Mesendoderm (in vitro differentiated cells): Measurements from ENCODE around the gene KATNAL2.
"Not testable (repeated sequence)": the region's sequence is repeated elsewhere in the genome, so short reads cannot be mapped to it uniquely, and the experiment has no call there.

ENCODE experiments used
- DNase-seq: peaks from one replicate; pipeline ENCODE4 v3.0.0; 2013
- H2AK5ac ChIP-seq: 2 replicates; pipeline ENCODE4 v1.6.1; 2013; ENCODE audit warnings: low read length, inconsistent platforms
- H2BK120ac ChIP-seq: 2 replicates; pipeline ENCODE4 v1.6.1; 2013; ENCODE audit warnings: low read depth, mild to moderate bottlenecking, low read length, moderate library complexity, mixed read lengths
- H2BK15ac ChIP-seq: replicated peaks from 2 replicates; pipeline ENCODE4 v1.6.1; 2013; ENCODE audit warnings: low read depth, mild to moderate bottlenecking, moderate library complexity
- H2BK5ac ChIP-seq: 2 replicates; pipeline ENCODE4 v1.6.1; 2013; ENCODE audit warnings: low read length, inconsistent platforms
- H3K18ac ChIP-seq: 2 replicates; pipeline ENCODE4 v1.6.1; 2013; ENCODE audit warnings: mild to moderate bottlenecking, low read length, mixed read lengths
- H3K23ac ChIP-seq: one replicate; pipeline ENCODE4 v1.6.1; 2013; ENCODE audit warnings: low read length
- H3K27ac ChIP-seq: 2 replicates; pipeline ENCODE4 v1.5.1; 2013; ENCODE audit warnings: low read depth, mild to moderate bottlenecking, inconsistent platforms, low read length, moderate library complexity
- H3K27me3 ChIP-seq: 2 replicates; pipeline ENCODE4 v1.6.1; 2013; ENCODE audit warnings: low read length, control low read depth, mild to moderate bottlenecking, inconsistent platforms; ENCODE audit not compliant: insufficient read depth, poor library complexity
- H3K36me3 ChIP-seq: 2 replicates; pipeline ENCODE4 v1.6.1; 2013; ENCODE audit warnings: low read length, inconsistent platforms; ENCODE audit not compliant: control insufficient read depth, insufficient read depth
- H3K4ac ChIP-seq: one replicate; pipeline ENCODE4 v1.6.1; 2013; ENCODE audit warnings: low read depth, mild to moderate bottlenecking, low read length, moderate library complexity
- H3K4me1 ChIP-seq: 2 replicates; pipeline ENCODE4 v1.6.1; 2013; ENCODE audit warnings: low read depth, low read length, inconsistent platforms; ENCODE audit not compliant: control insufficient read depth
- H3K4me2 ChIP-seq: 2 replicates; pipeline ENCODE4 v1.6.1; 2013; ENCODE audit warnings: low read length
- H3K4me3 ChIP-seq: 2 replicates; pipeline ENCODE4 v1.5.1; 2013; ENCODE audit warnings: mild to moderate bottlenecking, low read length
- H3K56ac ChIP-seq: one replicate; pipeline ENCODE4 v1.6.1; 2013; ENCODE audit warnings: low read length
- H3K79me1 ChIP-seq: 2 replicates; pipeline ENCODE4 v1.6.1; 2013; ENCODE audit warnings: low read length, inconsistent platforms
- H3K79me2 ChIP-seq: 2 replicates; pipeline ENCODE4 v1.6.1; 2013; ENCODE audit warnings: mild to moderate bottlenecking, low read length; ENCODE audit not compliant: control insufficient read depth, insufficient read depth
- H3K9ac ChIP-seq: 2 replicates; pipeline ENCODE4 v1.6.1; 2013; ENCODE audit warnings: low read length, inconsistent platforms
- H4K5ac ChIP-seq: one replicate; pipeline ENCODE4 v1.6.1; 2013; ENCODE audit warnings: low read length
- H4K8ac ChIP-seq: one replicate; pipeline ENCODE4 v1.6.1; 2013; ENCODE audit warnings: low read depth, mild to moderate bottlenecking, control low read depth, low read length, moderate library complexity
- WGBS: extraction: QIAGEN DNeasy Blood & Tissue Kit; methylation state at CpG from one replicate; pipeline ENCODE4 v1.1.7; 2013; ENCODE audit warnings: low lambda C conversion rate, missing lambda C conversion rate; ENCODE audit not compliant: insufficient coverage; ENCODE audit errors: extremely low coverage; 5-methylcytosine and 5-hydroxymethylcytosine counted together

The KATNAL2 gene

DNA sequence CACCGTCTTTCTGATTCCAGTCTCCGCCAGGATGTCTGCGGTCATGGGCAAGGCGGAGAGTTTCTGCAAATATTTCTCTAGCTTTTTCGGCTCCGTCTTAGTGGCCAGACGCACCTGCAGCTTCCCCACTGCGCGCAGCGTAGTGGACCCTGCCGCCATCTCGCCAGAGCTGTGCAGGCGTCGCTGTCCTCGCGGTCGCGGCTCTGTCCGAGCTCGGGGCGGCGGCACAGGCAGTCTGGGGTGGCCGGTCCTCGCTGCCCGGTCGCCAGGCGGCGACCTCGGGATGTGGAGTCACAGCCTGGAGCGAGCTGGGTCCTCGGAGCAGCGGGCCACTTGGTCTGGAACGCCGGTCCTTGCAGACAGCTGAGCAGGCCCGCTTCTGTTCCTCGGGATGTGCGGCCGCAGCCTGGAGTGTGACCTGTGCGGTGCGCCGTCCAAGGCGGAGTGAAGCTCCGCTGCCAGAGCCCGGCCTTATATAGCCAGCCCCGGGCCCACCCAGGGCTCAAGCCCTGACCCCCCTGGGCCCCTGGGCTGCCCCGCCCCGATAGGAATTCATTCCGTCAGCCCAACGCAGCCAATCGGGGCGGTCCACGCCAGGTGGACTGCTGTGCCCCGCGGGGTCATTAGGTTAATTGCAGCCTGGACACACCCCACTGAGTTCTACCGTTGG is 112.4 kb downstream of the KATNAL2 start:
- not testable (repeated sequence) for H3K36me3 ChIP-seq, H3K4ac ChIP-seq, H2BK15ac ChIP-seq, H3K56ac ChIP-seq, H3K4me3 ChIP-seq, H3K79me2 ChIP-seq, H2AK5ac ChIP-seq, H2BK5ac ChIP-seq, H3K79me1 ChIP-seq, H3K18ac ChIP-seq, H3K27me3 ChIP-seq, H4K8ac ChIP-seq, H3K9ac ChIP-seq, H2BK120ac ChIP-seq, DNase-seq, H3K4me2 ChIP-seq, H3K23ac ChIP-seq, H4K5ac ChIP-seq, H3K27ac ChIP-seq, H3K4me1 ChIP-seq
- WGBS, result no CpG with 5 or more reads among the region's 55 CpGs

GRCh38 chr18:47030887-47031286 is 113.5 kb downstream of the KATNAL2 start:
- H4K8ac ChIP-seq, H3K23ac ChIP-seq, H3K9ac ChIP-seq, H3K4me3 ChIP-seq, H3K4me1 ChIP-seq, H3K18ac ChIP-seq, DNase-seq, H2BK5ac ChIP-seq, H2BK15ac ChIP-seq, H3K56ac ChIP-seq, H2BK120ac ChIP-seq, H3K27ac ChIP-seq, H3K27me3 ChIP-seq, H3K4me2 ChIP-seq, H3K36me3 ChIP-seq, H3K79me2 ChIP-seq, H2AK5ac ChIP-seq, H3K79me1 ChIP-seq, H3K4ac ChIP-seq, H4K5ac ChIP-seq: not testable (repeated sequence)
- WGBS, result no CpG with 5 or more reads among the region's 12 CpGs

DNA sequence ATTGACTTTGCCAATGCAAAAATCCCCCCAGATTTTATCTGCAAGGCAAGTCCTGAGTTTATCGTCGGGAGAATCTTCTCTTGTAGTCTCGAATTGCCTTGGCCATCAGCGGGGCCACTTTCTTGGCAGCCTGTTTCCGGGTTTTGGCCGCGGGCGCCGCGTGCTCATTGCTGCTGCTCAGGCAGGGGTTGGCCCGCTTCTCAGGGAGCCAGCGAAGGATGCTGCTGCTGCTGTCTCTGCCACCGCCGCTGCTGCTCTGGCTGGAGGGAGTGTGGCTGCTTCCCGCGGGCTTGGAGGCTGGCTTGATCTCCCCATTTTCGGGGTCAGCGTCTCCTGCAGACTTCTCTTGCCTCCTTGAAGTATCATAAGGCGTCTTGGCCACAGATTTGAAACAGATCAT is 115.5 kb downstream of the KATNAL2 start:
- no peak overlapping the region for H3K4me2 ChIP-seq
- no peak overlapping the region for H3K9ac ChIP-seq
- H3K18ac ChIP-seq, result no peak overlapping the region
- H2BK120ac ChIP-seq, result no peak overlapping the region
- DNase-seq, result no peak
- H3K56ac ChIP-seq, result no peak overlapping the region
- no peaks in the 10 kb centered on the region for H3K27me3 ChIP-seq
- no peaks in the 10 kb centered on the region for H3K79me1 ChIP-seq
- no CpG with 5 or more reads among the region's 19 CpGs for WGBS
- no peak overlapping the region for H2BK15ac ChIP-seq
- no peaks in the 10 kb centered on the region for H3K36me3 ChIP-seq
- no peak overlapping the region for H3K4me3 ChIP-seq
- no peaks in the 10 kb centered on the region for H3K79me2 ChIP-seq
- no peak overlapping the region for H2AK5ac ChIP-seq
- H2BK5ac ChIP-seq, result no peak overlapping the region
- H3K23ac ChIP-seq, result no peak overlapping the region
- H4K8ac ChIP-seq, result no peak overlapping the region
- H3K4me1 ChIP-seq, result no peaks in the 10 kb centered on the region
- H4K5ac ChIP-seq, result no peak overlapping the region
- no peak overlapping the region for H3K4ac ChIP-seq
- no peak overlapping the region for H3K27ac ChIP-seq

- not testable (repeated sequence) for H2AK5ac ChIP-seq, H3K9ac ChIP-seq, H3K79me1 ChIP-seq, H3K56ac ChIP-seq, H3K27ac ChIP-seq, H3K79me2 ChIP-seq, H3K36me3 ChIP-seq, H3K4me3 ChIP-seq, H3K4ac ChIP-seq, H4K8ac ChIP-seq, H2BK120ac ChIP-seq, DNase-seq, H3K27me3 ChIP-seq, H3K18ac ChIP-seq, H2BK5ac ChIP-seq, H3K4me2 ChIP-seq, H4K5ac ChIP-seq, H3K4me1 ChIP-seq, H3K23ac ChIP-seq, H2BK15ac ChIP-seq
- WGBS, result no CpG with 5 or more reads among the region's 28 CpGs
These were observed 117.2 kb downstream of the KATNAL2 start for GRCh38 chr18:47034591-47034990.

DNA sequence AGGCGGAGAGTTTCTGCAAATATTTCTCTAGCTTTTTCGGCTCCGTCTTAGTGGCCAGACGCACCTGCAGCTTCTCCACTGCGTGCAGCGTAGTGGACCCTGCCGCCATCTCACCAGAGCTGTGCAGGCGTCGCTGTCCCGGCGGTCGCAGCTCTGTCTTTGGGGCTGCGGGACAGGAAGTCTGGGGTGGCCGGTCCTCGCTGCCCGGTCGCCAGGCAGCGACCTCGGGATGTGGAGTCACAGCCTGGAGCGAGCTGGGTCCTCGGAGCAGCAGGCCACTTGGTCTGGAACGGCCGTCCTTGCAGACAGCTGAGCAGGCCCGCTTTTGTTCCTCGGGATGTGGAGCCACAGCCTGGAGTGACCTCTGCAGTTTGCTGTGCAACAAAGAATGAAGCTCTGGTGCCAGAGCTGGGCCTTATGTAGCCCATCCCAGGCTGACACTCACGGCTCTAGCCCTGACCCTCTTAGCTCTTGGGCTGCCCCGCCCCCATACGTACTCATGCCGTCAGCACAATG is 117.8 kb downstream of the KATNAL2 start, which contains the start of gene ELOA2:
Gene ELOA2 (minus strand): TSS at position 466 of the 516 bp plus-strand sequence. CDS start 357 bp downstream, at position 109.
- H4K8ac ChIP-seq, result no peak within 1 kb of the TSS
- H3K36me3 ChIP-seq, result no peaks in the 10 kb centered on the region
- no peak within 1 kb of the TSS for H3K4me2 ChIP-seq
- no peak within 1 kb of the TSS for H2AK5ac ChIP-seq
- WGBS, result no CpG with 5 or more reads among the region's 29 CpGs
- no peak within 1 kb of the TSS for H3K27ac ChIP-seq
- no peak within 1 kb of the TSS for H3K4ac ChIP-seq
- no peak within 1 kb of the TSS for H2BK120ac ChIP-seq
- H3K4me1 ChIP-seq, result no peaks in the 10 kb centered on the region
- H3K27me3 ChIP-seq, result no peaks in the 10 kb centered on the region
- H3K56ac ChIP-seq, result no peak within 1 kb of the TSS
- no peak for DNase-seq
- H3K9ac ChIP-seq, result no peak within 1 kb of the TSS
- no peaks in the 10 kb centered on the region for H3K79me1 ChIP-seq
- H3K18ac ChIP-seq, result no peak within 1 kb of the TSS
- no peaks in the 10 kb centered on the region for H3K79me2 ChIP-seq
- H3K23ac ChIP-seq, result no peak within 1 kb of the TSS
- H2BK5ac ChIP-seq, result no peak within 1 kb of the TSS
- no peak within 1 kb of the TSS for H2BK15ac ChIP-seq
- H4K5ac ChIP-seq, result no peak within 1 kb of the TSS
- H3K4me3 ChIP-seq, result no peak within 1 kb of the TSS
